K562 (cell line): ENCODE data around the gene PRAMEF1. TPM values are rescaled to one million over a fixed set of nuclear protein-coding genes. Genes with fewer than 3 reads are reported as not detected.

ENCODE experiments used
- ATAC-seq: fragments of 200-7000 bp; cut with Tn5 transposase; 3 replicates; pipeline ENCODE4 v1.9.1; 2020; ENCODE audit warnings: moderate library complexity
- BruUV-seq: library from RNA; stranded (reverse); fragments of 400-500 nt; replicated peaks from 2 replicates; lab custom pipeline; 2021; lab: Mats Ljungman, UMichigan
- CTCF ChIA-PET: fragments of 300-600 bp; formaldehyde crosslinking; extraction: SDS; loops from one replicate; lab custom pipeline; 2021; ENCODE audit warnings: low intra/inter-chr PET ratio; lab: Yijun Ruan, JAX
- POLR2A ChIA-PET: fragments of 300-600, 350-650 bp; sonication (Branson Sonifier 250); formaldehyde crosslinking; extraction: SDS; loops from one replicate; lab custom pipeline; 2021; ENCODE audit warnings: antibody characterized with exemption, inconsistent platforms; lab: Yijun Ruan, JAX
- DNase-seq, 4 experiments: peaks; one replicate each; pipeline versions ENCODE4 v3.0.0 to v3.0.0-alpha.2; 2011 to 2018; ENCODE audit warnings: low spot score in 3 of 4, mixed read lengths in 3 of 4; ENCODE audit errors: extremely low read depth in 1 of 4
- FAIRE-seq: peaks from 2 replicates; lab custom pipeline; 2011; peaks lifted over from hg19 to GRCh38; lab: Jason Lieb, UNC
- H2AFZ ChIP-seq: 2 replicates; pipeline ENCODE4 v1.6.0; 2011; ENCODE audit warnings: low read depth, low read length, control low read depth, inconsistent platforms
- H3K27ac ChIP-seq: fragments of 200-600 bp; 3 replicates; pipeline ENCODE4 v1.8.0; 2011; ENCODE audit warnings: low read depth, mild to moderate bottlenecking, control low read depth, inconsistent platforms, low read length, moderate library complexity, mixed read lengths; ENCODE audit errors: extremely low read depth
- H3K27me3 ChIP-seq, 2 experiments: fragments of 300-600 bp in 1 of 2; 2 replicates in 1 of 2; 3 replicates in 1 of 2; pipeline versions ENCODE4 v1.6.0 to v1.8.0; 2011; ENCODE audit warnings: inconsistent platforms in 2 of 2, low read length in 2 of 2, mild to moderate bottlenecking in 1 of 2, mixed read lengths in 1 of 2, moderate library complexity in 1 of 2; ENCODE audit not compliant: control insufficient read depth in 2 of 2, insufficient read depth in 2 of 2
- H3K36me3 ChIP-seq: fragments of 300-600 bp; 3 replicates; pipeline ENCODE4 v1.8.0; 2011; ENCODE audit warnings: mild to moderate bottlenecking, low read length, inconsistent platforms; ENCODE audit not compliant: control insufficient read depth, insufficient read depth
- H3K4me1 ChIP-seq, 2 experiments: fragments of 200-600 bp in 1 of 2; replicated peaks in 1 of 2; 2 replicates in 1 of 2; 3 replicates in 1 of 2; pipeline versions ENCODE4 v1.5.1 to v1.8.0; 2011; ENCODE audit warnings: inconsistent platforms in 2 of 2, low read length in 2 of 2, mild to moderate bottlenecking in 1 of 2, mixed read lengths in 1 of 2, moderate library complexity in 1 of 2; ENCODE audit not compliant: control insufficient read depth in 2 of 2, insufficient read depth in 2 of 2
- H3K4me2 ChIP-seq: 2 replicates; pipeline ENCODE4 v1.6.1; 2011; ENCODE audit warnings: low read length, control low read depth, inconsistent platforms, mixed read lengths; ENCODE audit not compliant: insufficient read depth
- H3K4me3 ChIP-seq: fragments of 200-600 bp; sonication (generic), shearing (Covaris generic); 2 replicates; pipeline ENCODE4 v1.5.1; 2016; ENCODE audit warnings: control low read depth, inconsistent platforms
- H3K79me2 ChIP-seq: fragments of 200-600 bp; 3 replicates; pipeline ENCODE4 v1.8.0; 2011; ENCODE audit warnings: low read length, inconsistent platforms; ENCODE audit not compliant: control insufficient read depth, insufficient read depth
- H3K9ac ChIP-seq, 2 experiments: 2 replicates each; pipeline versions ENCODE4 v1.6.0 to v1.6.1; 2011; ENCODE audit warnings: low read depth in 2 of 2, low read length in 2 of 2, control low read depth in 1 of 2, inconsistent platforms in 1 of 2, mild to moderate bottlenecking in 1 of 2, mixed read lengths in 1 of 2; ENCODE audit not compliant: insufficient read depth in 1 of 2
- H3K9me1 ChIP-seq: one replicate; pipeline ENCODE4 v1.6.0; 2011; ENCODE audit warnings: inconsistent platforms, mild to moderate bottlenecking, low read length, moderate library complexity; ENCODE audit not compliant: control insufficient read depth, insufficient read depth
- H3K9me3 ChIP-seq: replicated peaks from 2 replicates; pipeline ENCODE4 v1.5.1; 2011; ENCODE audit warnings: low read depth, low read length, inconsistent platforms; ENCODE audit not compliant: control insufficient read depth, insufficient read depth
- H4K20me1 ChIP-seq: replicated peaks from 2 replicates; pipeline ENCODE4 v1.6.1; 2011; ENCODE audit warnings: low read length, inconsistent platforms, mixed read lengths; ENCODE audit not compliant: control insufficient read depth, insufficient read depth
- ADNP ChIP-seq: fragments of 200-800 bp; sonication (Bioruptor generic); IDR thresholded peaks from 2 replicates; pipeline ENCODE4 v1.6.1; 2016; ENCODE audit warnings: missing genetic modification characterization, missing compliant biosample characterization
- PCBP2 ChIP-seq: fragments of 200-400 bp; formaldehyde crosslinking; IDR thresholded peaks from 2 replicates; pipeline ENCODE4 v1.6.1; 2018; ENCODE audit warnings: low read length, low read depth, mild to moderate bottlenecking, moderate library complexity; ENCODE audit not compliant: poor library complexity, severe bottlenecking
- RAD21 ChIP-seq, 2 experiments: fragments of 250-450 bp in 1 of 2; fragments of 450-650 bp in 1 of 2; sonication (Bioruptor Pico) in 1 of 2; formaldehyde crosslinking in 1 of 2; IDR thresholded peaks in 1 of 2; conservative IDR thresholded peaks in 1 of 2; 2 replicates each; pipeline versions ENCODE4 v1.4.0 to v1.8.0; 2020 to 2022; ENCODE audit warnings: mild to moderate bottlenecking in 2 of 2, moderate library complexity in 1 of 2
- WGBS: fragments of 100-300 bp; shearing (Covaris generic); methylation state at CpG from one replicate; pipeline ENCODE4 v1.1.6; 2016; ENCODE audit warnings: low coverage, mixed read lengths; ENCODE audit not compliant: insufficient coverage; ENCODE audit errors: missing lambda C conversion rate; 5-methylcytosine and 5-hydroxymethylcytosine counted together
- in situ Hi-C: fragments of 300-500 bp; cut with MboI; formaldehyde crosslinking; loops from 4 replicates; pipeline ENCODE4 v1.15.0; 2018; ENCODE audit warnings: inconsistent platforms, mixed read lengths
- intact Hi-C: fragments of 100-400 bp; cut with micrococcal nuclease; formaldehyde crosslinking; loops from 2 replicates; pipeline ENCODE4 v1.14.2; 2022
- polyA plus RNA-seq, 8 experiments: library from polyadenylated mRNA; depleted of rRNA in 4 of 8; stranded (reverse) in 5 of 8; unstranded in 3 of 8; fragments of >200 nt; fragmentation: Nextera tagmentation in 2 of 8; fragmentation: Illumina TruSeq in 1 of 8; extraction: Ambion mirVana in 2 of 8; extraction: Trizol in 1 of 8; gene quantifications; 2 replicates each; pipeline versions ENCODE4 v1.2.1 to v1.2.3, GENCODE V29; 2011 to 2014; ENCODE audit warnings: inconsistent platforms in 1 of 8, missing spikeins in 1 of 8
- total RNA-seq, 7 experiments: library from RNA; depleted of rRNA in 6 of 7; stranded (reverse); fragments of >200 nt in 6 of 7; fragmentation: Illumina TruSeq in 2 of 7; extraction: Trizol in 2 of 7; gene quantifications; 2 replicates each; pipeline versions ENCODE4 v1.2.1 to v1.2.3, GENCODE V29; 2011 to 2021; ENCODE audit warnings: low replicate concordance in 1 of 7
- TF ChIP-seq, protein P1 (sequence below): sonication (generic); formaldehyde crosslinking; IDR thresholded peaks from 2 replicates; pipeline ENCODE4 v1.8.1; 2023; ENCODE audit warnings: mild to moderate bottlenecking, missing genetic modification reagents
- TF ChIP-seq, protein P2 (sequence below), 3 experiments: IDR thresholded peaks in 2 of 3; conservative IDR thresholded peaks in 1 of 3; 2 replicates each; pipeline ENCODE4 v1.5.1; 2011 to 2012; ENCODE audit warnings: low read length in 3 of 3, mild to moderate bottlenecking in 3 of 3, control low read depth in 2 of 3, improper control_type of control experiment in 1 of 3, inconsistent platforms in 1 of 3, low read depth in 1 of 3, mixed read lengths in 1 of 3, moderate library complexity in 1 of 3; ENCODE audit not compliant: insufficient read depth in 2 of 3

PRAMEF1 gene
- total and polyA plus RNA-seq, 9 of the 15 experiments (the other 6 are each of a cell fraction or from before 2014, with no cell fraction given): not detected

DNA sequence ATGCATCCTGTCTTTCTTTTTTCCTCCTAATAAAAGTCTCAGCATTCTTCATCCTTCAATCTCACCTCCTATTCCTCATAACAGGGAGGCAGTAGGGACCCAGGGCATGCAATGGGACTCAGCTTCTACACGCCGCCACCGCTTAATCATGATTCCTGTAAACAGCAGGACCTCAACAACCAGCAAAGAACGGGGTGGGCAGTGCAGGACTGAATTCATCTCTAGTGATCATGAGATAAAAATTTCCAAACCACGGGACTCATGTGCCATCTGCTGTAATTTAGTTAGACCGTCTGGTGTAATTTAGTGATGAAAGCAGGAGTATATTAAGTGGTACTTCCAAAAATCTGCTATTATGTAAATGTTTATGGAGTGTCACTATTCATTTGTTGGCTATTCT, 12.3 kb upstream of the PRAMEF1 start:
- ATAC-seq (no peak), DNase-seq (no peak)
- in situ Hi-C loops (loop anchor here (10.0 kb wide), 1 partner anchor 464 kb away; no protein-coding TSS in a partner anchor), intact Hi-C loops (loop anchor here (10.0 kb wide), 3 partner anchors 114 to 654 kb away; no protein-coding TSS in a partner anchor)
- Histone ChIP-seq H3K9me1 (no peaks in the 10 kb centered on the region), H3K4me3 (no peak overlapping the region), H3K4me2 (no peak overlapping the region), H2AFZ (no peak overlapping the region), H3K9me3 (no peaks in the 10 kb centered on the region), H3K79me2 (no peaks in the 10 kb centered on the region), H3K9ac (no peak overlapping the region), H3K36me3 (no peaks in the 10 kb centered on the region), H3K4me1 (no peaks in the 10 kb centered on the region)
- no TSS peak for BruUV-seq
- WGBS: 0% methylated on average over 6 of the region's 6 CpGs
- TF ChIP-seq ADNP (no peak), RAD21 (CRISPR knock-in tag; conservative IDR thresholded peaks at IDR 0.05 in 1 of 2, IDR thresholded peaks at IDR 0.05 in 1 of 2) (peak; percentile 6 to 18; a peak in 1 of 4 replicates), PCBP2 (no peak)
- TF ChIP-seq, protein P1, sequence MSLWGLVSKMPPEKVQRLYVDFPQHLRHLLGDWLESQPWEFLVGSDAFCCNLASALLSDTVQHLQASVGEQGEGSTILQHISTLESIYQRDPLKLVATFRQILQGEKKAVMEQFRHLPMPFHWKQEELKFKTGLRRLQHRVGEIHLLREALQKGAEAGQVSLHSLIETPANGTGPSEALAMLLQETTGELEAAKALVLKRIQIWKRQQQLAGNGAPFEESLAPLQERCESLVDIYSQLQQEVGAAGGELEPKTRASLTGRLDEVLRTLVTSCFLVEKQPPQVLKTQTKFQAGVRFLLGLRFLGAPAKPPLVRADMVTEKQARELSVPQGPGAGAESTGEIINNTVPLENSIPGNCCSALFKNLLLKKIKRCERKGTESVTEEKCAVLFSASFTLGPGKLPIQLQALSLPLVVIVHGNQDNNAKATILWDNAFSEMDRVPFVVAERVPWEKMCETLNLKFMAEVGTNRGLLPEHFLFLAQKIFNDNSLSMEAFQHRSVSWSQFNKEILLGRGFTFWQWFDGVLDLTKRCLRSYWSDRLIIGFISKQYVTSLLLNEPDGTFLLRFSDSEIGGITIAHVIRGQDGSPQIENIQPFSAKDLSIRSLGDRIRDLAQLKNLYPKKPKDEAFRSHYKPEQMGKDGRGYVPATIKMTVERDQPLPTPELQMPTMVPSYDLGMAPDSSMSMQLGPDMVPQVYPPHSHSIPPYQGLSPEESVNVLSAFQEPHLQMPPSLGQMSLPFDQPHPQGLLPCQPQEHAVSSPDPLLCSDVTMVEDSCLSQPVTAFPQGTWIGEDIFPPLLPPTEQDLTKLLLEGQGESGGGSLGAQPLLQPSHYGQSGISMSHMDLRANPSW (CRISPR knock-in tag): no peak
- TF ChIP-seq, protein P2, sequence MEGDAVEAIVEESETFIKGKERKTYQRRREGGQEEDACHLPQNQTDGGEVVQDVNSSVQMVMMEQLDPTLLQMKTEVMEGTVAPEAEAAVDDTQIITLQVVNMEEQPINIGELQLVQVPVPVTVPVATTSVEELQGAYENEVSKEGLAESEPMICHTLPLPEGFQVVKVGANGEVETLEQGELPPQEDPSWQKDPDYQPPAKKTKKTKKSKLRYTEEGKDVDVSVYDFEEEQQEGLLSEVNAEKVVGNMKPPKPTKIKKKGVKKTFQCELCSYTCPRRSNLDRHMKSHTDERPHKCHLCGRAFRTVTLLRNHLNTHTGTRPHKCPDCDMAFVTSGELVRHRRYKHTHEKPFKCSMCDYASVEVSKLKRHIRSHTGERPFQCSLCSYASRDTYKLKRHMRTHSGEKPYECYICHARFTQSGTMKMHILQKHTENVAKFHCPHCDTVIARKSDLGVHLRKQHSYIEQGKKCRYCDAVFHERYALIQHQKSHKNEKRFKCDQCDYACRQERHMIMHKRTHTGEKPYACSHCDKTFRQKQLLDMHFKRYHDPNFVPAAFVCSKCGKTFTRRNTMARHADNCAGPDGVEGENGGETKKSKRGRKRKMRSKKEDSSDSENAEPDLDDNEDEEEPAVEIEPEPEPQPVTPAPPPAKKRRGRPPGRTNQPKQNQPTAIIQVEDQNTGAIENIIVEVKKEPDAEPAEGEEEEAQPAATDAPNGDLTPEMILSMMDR (IDR thresholded peaks at IDR 0.05 in 2 of 3, conservative IDR thresholded peaks at IDR 0.05 in 1 of 3; ENCODE audit: insufficient read depth in 2 of 3, low read depth in 1 of 3, low read length in 3 of 3): peak in 1 of 3 experiments; percentile 12; a peak in 1 of 6 replicates
- TF ChIP-seq, all 486 proteins: peak for 2
- FAIRE-seq: no peak
- H4K20me1 ChIP-seq: no peaks in the 10 kb centered on the region
- ChIA-PET POLR2A (interaction anchor here (0.6 kb wide), 1 partner anchor 1072 kb away, joined by 3 read pairs; no protein-coding TSS in a partner anchor), CTCF (no interaction called here)
- H3K27me3 ChIP-seq: peaks cover 15 to 42% of the 10 kb centered on the region in 2 experiments; a peak in 4 of 5 replicates
- H3K27ac ChIP-seq: no peak overlapping the region
